ENCODE measurements around the gene FICD. TPM values are rescaled to one million over a fixed set of nuclear protein-coding genes. Genes with fewer than 3 reads are reported as not detected.
A peak's percentile ranks its signal among the peaks of the same experiment; 100 is the strongest.

The FICD gene
- total and polyA plus RNA-seq, 2 of the 13 experiments (the other 11 are each of a cell fraction or from before 2014, with no cell fraction given), result 0.99 to 3.0 TPM

- no peak overlapping the region for H3K27ac ChIP-seq (ENCODE audit: extremely low read length, insufficient read depth, low read length)
- 96% methylated on average over 11 of the region's 12 CpGs for WGBS (ENCODE audit: low lambda C conversion rate)
- FAIRE-seq (no peak), ATAC-seq (no peak), DNase-seq (ENCODE audit: low spot score) (no peak)
- intact Hi-C loops (cut with micrococcal nuclease; ENCODE audit: unreplicated experiment) (no loop called here), in situ Hi-C loops (cut with HindIII; ENCODE audit: extremely low pct_ligation_motif_present, low pct_unique_long_range_greater_than_20kb) (no loop called here)
- POLR2A ChIA-PET, result no interaction called here
- H3K36me3 ChIP-seq (replicated peaks in 1 of 2; ENCODE audit: control insufficient read depth in 1 of 2, insufficient read depth in 2 of 2, low read length in 2 of 2), result peaks cover 20 to 44% of the 10 kb centered on the region in 2 experiments
- no peaks in the 10 kb centered on the region for H3K27me3 ChIP-seq (ENCODE audit: control insufficient read depth in 1 of 2, insufficient read depth in 2 of 2, low read length in 2 of 2)
- no TSS peak for BruUV-seq (replicated peaks)
- no peak overlapping the region for H3K4me3 ChIP-seq (replicated peaks in 1 of 3; ENCODE audit: insufficient read depth in 1 of 3, low read depth in 2 of 3, low read length in 3 of 3)
- H3K4me1 ChIP-seq (ENCODE audit: insufficient read depth, low read length), result peaks cover 11% of the 10 kb centered on the region
- TF ChIP-seq KDM2A (CRISPR knock-in tag; IDR thresholded peaks at IDR 0.05; ENCODE audit: borderline replicate concordance, low read depth) (peak; percentile 7; the same call in 1 of the 2 replicates), POLR2G (IDR thresholded peaks at IDR 0.05; ENCODE audit: low read depth, low read length) (peak; percentile 35; the same call in 1 of the 2 replicates), ISX (CRISPR knock-in tag; conservative IDR thresholded peaks at IDR 0.05) (no peak)
- H3K79me2 ChIP-seq (ENCODE audit: insufficient read depth, low read length), result no peaks in the 10 kb centered on the region
- H2AFZ ChIP-seq (ENCODE audit: low read length), result no peak overlapping the region
- no peaks in the 10 kb centered on the region for H3K9me3 ChIP-seq (ENCODE audit: low read length)
- CTCF ChIA-PET (ENCODE audit: low intra/inter-chr PET ratio, low total read pairs), result no interaction called here
- no peak overlapping the region for H3K9ac ChIP-seq (ENCODE audit: insufficient read depth, low read depth, low read length)
- no peaks in the 10 kb centered on the region; the same call in 1 of the 2 replicates for H4K20me1 ChIP-seq (ENCODE audit: insufficient read depth, low read length)
- H3K4me2 ChIP-seq (ENCODE audit: low read depth, low read length), result no peak overlapping the region
These were observed 2.4 kb downstream of the FICD start for GRCh38 chr12:108517288-108518100.

- Histone ChIP-seq H3K9ac (ENCODE audit: insufficient read depth, low read depth, low read length) (no peak overlapping the region), H3K4me1 (ENCODE audit: insufficient read depth, low read length) (peaks cover 9% of the 10 kb centered on the region), H3K36me3 (replicated peaks in 1 of 2; ENCODE audit: control insufficient read depth in 1 of 2, insufficient read depth in 2 of 2, low read length in 2 of 2) (peaks cover 26 to 51% of the 10 kb centered on the region in 2 experiments), H3K79me2 (ENCODE audit: insufficient read depth, low read length) (no peaks in the 10 kb centered on the region), H3K27ac (ENCODE audit: extremely low read length, insufficient read depth, low read length) (no peak overlapping the region), H3K4me2 (ENCODE audit: low read depth, low read length) (no peak overlapping the region), H4K20me1 (ENCODE audit: insufficient read depth, low read length) (no peaks in the 10 kb centered on the region; the same call in 1 of the 2 replicates), H3K4me3 (replicated peaks in 1 of 3; ENCODE audit: insufficient read depth in 1 of 3, low read depth in 2 of 3, low read length in 3 of 3) (no peak overlapping the region), H3K27me3 (ENCODE audit: control insufficient read depth in 1 of 2, insufficient read depth in 2 of 2, low read length in 2 of 2) (no peaks in the 10 kb centered on the region), H2AFZ (ENCODE audit: low read length) (no peak overlapping the region), H3K9me3 (ENCODE audit: low read length) (no peaks in the 10 kb centered on the region)
- no TSS peak for BruUV-seq (replicated peaks)
- no peak for DNase-seq (ENCODE audit: low spot score)
- intact Hi-C loops (cut with micrococcal nuclease; ENCODE audit: unreplicated experiment) (no loop called here), in situ Hi-C loops (cut with HindIII; ENCODE audit: extremely low pct_ligation_motif_present, low pct_unique_long_range_greater_than_20kb) (no loop called here)
- POLR2A ChIA-PET, result no interaction called here
- no peak for ATAC-seq
- FAIRE-seq, result no peak
- TF ChIP-seq TCF7 (IDR thresholded peaks at IDR 0.05; ENCODE audit: low read depth) (no peak), ZBTB39 (CRISPR knock-in tag; IDR thresholded peaks at IDR 0.05) (no peak), POLR2A (IDR thresholded peaks at IDR 0.05; ENCODE audit: insufficient read depth in 1 of 2, low read depth in 2 of 2, low read length in 2 of 2) (0 out of 4 replicates have a peak, but pooled peaks of 1 of the 2 experiments have one; percentile 37)
- CTCF ChIA-PET (ENCODE audit: low intra/inter-chr PET ratio, low total read pairs), result no interaction called here
- 97% methylated on average over 20 of the region's 24 CpGs for WGBS (ENCODE audit: low lambda C conversion rate)
These were observed 3.1 kb downstream of the FICD start for GRCh38 chr12:108518101-108518715.

All from HepG2 (cell line).